ENCODE results near the gene EIPR1.
"Not testable (repeated sequence)": the region's sequence is repeated elsewhere in the genome, so short reads cannot be mapped to it uniquely, and the experiment has no call there.

Gene EIPR1

GRCh38 chr2:3211256-3212060, 166.2 kb downstream of the EIPR1 start:
- DNase-seq (ENCODE audit: low read depth): no peak

- DNase-seq (ENCODE audit: low read depth): no peak
Observed at GRCh38 chr2:3210257-3210656, 167.4 kb downstream of the EIPR1 start.

DNA sequence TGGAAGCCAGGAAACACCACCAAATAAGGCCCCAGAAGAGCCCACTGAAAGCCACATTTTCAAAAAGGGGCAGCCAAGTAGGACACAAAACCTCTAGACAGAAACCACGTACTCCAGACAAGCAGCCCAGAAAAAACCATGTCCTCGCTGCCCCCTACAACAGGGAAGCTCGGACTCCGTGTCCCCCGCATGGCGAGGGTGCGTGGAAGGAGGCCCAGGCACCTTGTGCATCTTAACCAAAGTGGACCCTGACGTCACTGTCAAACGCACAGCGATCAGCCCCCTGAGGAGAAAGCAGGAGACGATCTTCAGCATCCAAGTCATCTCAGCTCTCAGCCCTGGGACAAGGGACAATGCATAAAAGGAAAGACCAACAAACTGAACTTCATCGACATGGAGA, 168.4 kb downstream of the EIPR1 start:
- no peak for DNase-seq (ENCODE audit: low read depth)

DNA sequence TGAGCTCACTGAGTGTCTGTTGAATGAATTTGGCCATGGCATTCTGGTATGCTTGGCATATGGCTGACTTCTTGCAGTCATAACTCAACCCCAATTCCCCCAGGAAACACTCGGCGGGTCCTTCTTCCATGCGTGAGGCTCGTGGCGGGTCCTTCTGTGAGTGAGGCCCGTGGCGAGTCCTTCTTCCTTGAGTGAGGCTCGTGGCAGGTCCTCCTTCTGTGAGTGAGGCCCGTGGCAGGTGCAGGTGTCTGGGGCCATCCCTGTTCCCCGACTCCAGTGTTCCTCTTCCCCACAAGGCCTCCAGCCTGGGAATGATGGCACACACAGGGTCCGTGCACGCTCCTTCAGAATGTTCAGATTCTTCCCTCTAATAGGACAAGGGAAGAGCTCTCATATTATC, 169.0 kb downstream of the EIPR1 start:
- no peak for DNase-seq (ENCODE audit: low read depth)

- no peak for DNase-seq (ENCODE audit: low read depth)
Observed at GRCh38 chr2:3208179-3208578, 169.4 kb downstream of the EIPR1 start.

GRCh38 chr2:3207091-3207491, 170.5 kb downstream of the EIPR1 start:
- DNase-seq (ENCODE audit: low read depth): no peak

DNA sequence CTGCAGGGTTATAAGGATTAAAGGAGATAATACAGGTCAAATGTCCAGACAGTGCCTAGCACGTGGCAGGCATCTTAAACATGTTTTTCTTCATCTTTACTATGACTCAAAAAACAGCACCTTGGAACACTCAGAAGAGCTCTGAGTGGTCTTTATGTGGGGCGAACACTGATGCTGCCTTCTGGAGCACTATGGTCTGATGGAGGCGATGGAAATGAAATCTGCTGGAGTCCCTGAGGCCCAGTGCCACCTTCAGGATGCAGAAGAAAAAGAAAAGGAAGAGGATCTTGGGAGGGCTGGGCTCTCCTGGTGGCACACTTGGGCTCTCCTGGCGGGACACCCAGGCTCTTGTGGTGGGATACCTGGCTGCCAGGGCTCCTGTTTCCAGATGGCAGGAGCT, 171.8 kb downstream of the EIPR1 start:
- no peak for DNase-seq (ENCODE audit: low read depth)

DNA sequence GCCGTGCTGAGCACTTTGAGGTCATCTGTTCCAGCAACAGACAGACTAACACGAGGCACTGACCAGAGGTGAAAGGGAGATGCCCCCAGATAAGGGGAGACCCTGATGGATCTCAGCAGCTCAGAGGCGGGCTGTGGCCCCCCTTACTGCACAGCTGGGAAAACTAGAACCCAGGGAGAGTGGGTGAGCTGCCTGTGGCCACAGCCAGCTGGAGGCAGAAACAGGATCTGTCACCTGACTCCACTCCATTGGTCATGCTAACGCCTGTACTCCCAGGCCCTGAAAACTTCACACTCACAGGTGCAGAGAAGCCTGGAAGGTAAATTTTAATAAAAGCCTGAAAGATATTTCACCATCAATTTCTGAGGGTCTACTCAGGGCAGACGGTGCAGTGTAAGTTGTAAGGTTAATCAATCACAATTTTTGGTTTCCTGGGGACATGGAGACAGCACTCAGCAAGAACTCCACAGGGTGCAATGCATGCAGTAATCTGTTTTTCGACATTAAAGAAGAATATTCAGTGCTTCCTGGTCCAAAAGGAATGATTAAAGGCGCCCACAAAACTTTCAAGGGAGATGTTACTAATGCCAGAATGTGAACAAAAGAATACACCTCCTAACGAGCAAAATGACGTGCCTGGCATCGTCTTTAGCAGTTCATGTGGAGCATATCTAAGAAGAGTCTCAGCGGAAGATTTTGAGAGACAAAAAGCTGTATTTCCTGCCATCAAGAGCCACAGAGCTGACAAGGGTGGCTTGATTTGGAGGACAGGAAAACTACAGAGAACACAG, 173.4 kb downstream of the EIPR1 start:
- DNase-seq (ENCODE audit: low read depth): no peak

GRCh38 chr2:3203497-3204019, 174.1 kb downstream of the EIPR1 start:
- DNase-seq (ENCODE audit: low read depth): no peak

DNA sequence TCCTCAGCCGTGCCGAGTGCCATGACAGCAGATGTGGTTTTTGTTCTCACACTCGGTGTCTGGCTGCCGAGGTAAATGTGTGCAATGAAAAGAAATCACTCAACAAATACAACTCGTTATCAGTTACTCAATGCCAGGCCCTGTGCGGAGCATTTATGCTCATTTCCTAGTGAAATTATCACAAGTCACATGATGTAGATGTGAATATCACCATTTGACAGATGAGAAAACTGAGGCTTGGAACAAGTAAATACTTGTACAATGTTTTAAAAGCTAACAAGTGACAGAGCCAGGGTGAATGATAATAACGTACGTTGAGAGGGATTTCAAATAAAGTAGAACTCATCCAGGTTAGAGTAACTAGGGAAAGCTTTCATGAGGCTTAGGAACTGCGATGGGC, 174.7 kb downstream of the EIPR1 start:
- DNase-seq (ENCODE audit: low read depth): no peak

DNA sequence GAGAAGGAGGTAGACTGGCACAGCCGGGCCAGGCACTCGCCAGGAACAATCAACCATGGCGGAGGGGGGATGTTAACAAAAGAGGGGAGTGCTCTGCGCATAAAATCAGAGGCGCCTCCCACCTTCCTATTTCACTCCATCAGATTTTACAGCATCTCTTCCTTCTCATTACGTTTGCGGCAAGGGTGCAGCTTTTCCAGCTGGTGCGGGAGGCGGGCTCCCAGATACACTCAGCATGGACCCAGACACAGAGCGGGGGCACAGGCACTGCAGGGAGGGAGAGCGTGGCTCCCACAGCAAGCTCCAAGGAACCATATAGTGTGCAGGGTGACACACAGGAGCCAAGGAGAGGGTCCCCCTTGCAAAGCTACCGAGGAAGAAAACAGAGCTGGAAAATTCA, 176.3 kb downstream of the EIPR1 start:
- no peak for DNase-seq (ENCODE audit: low read depth)

GRCh38 chr2:3200420-3200939, 177.1 kb downstream of the EIPR1 start:
- no peak for DNase-seq (ENCODE audit: low read depth)

- no peak for DNase-seq (ENCODE audit: low read depth)
Observed at GRCh38 chr2:3199627-3200345, 177.8 kb downstream of the EIPR1 start.

DNA sequence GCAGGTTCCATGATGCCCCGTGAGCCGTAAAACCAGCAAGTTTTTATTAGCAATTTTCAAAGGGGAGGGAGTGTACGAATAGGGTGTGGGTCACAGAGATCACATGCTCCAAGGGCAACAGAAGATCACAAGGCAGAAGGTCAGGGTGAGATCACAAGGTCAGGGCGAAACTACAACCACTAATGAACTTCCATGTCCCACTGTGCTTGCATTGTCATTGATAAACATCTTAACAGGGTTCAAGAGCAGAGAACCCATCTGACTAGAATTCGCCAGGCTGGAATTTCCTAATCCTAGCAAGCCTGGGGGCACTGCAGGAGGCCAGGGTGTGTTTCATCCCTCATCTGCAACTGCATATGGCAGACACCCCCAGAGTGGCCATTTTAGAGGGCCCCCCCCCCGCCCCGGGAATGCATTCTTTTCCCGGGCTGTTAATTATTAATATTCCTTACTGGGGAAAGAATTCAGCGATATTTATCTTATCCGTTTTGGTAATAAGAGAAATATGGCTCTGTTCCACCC, 178.9 kb downstream of the EIPR1 start:
- not testable (repeated sequence) for DNase-seq (ENCODE audit: low read depth)

DNA sequence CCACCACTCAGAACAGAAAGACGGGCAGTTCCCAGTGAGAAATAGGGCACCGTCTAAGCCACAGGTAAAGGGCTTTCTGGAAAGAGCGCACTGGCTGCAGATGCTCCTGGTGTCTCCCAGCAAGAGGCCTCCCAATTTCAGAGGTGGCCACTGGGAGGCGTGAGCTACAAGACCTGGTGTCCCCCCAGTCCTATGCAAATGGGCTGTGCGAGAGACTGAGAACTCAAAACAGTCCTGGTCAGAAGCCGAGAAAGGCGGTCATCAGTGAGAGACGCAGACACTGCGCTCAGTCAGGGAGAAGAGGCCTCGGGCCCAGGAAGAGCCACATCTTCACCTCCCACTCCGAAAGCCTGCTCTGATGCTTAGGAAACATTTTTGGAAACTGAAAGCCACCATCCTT, 179.5 kb downstream of the EIPR1 start:
- no peak for DNase-seq (ENCODE audit: low read depth)

GRCh38 chr2:3197308-3197707, 180.3 kb downstream of the EIPR1 start:
- no peak for DNase-seq (ENCODE audit: low read depth)

- no peak for DNase-seq (ENCODE audit: low read depth)
Observed at GRCh38 chr2:3196716-3197115, 180.9 kb downstream of the EIPR1 start.

GRCh38 chr2:3195641-3196476, 181.8 kb downstream of the EIPR1 start:
- DNase-seq (ENCODE audit: low read depth): no peak

DNA sequence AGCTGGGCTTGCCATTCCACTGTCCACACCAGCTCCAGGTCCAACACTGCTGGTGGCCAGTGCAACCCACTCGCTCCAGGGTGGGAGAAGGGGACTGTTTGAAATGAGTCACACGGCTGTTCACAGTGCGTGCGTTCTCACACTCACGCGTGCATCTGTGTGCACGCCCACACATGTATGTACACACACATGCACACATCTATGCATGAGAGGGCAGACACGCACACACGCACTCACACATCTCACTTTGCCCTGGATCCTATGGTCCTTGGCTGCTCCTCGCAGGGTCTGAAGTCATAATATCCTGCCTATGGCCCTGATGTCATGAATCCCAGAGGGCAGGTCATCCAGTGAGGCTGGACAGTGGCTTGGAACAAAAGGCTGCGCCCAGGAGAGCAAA, 182.8 kb downstream of the EIPR1 start:
- no peak for DNase-seq (ENCODE audit: low read depth)

DNA sequence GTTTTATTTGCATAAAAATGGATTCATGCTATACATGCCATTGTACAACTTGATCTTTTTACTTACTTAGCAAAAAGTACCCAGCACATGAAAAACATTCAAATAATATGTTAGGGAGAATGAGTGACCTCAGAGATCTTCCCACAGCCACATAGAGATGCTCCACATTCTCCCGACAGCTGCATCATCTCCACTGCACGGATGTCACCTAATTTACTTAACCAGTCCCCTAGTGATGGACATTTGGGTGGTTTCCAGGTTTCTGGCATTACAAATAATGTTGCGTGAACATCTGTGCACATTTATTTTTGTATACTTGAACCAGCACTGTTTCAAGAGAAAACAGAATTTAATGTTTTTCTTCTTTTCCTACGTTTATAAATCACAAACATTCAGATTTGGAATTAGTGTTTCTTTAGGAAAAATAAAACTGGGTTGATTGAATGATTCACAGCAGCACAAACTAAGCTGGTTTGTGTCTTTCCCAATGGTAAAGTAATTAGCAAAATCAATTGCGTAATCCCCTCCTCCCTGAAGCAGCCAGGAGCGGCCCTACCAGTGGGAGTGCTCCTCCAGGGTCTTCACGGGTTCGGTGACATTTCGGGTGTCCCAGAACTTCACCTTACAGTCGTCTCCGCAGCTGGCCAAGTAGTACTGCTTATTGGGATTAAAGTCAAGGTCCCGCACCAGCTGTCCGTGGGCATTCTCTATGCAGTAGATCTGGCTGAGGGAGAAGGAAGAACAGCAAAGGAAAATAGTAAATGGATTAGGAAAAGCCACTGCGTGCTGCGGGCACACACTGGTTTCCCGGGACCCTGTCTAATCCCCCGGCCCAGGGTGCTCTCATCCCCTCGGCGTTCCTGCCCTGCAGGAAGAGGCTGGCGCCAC, 183.9 kb downstream of the EIPR1 start:
- no peak for DNase-seq (ENCODE audit: low read depth)

Data from stimulated activated CD4-positive, alpha-beta T cell treated with anti-CD3 and anti-CD28 coated beads, Interleukin-2, amount 100 ng/mL, for 4 hours (primary cell).